ENCODE data around the gene ERCC4. TPM values are rescaled to one million over a fixed set of nuclear protein-coding genes. Genes with fewer than 3 reads are reported as not detected.

ERCC4 gene
- polyA plus RNA-seq, 1 donor (not counting 4 experiments of a cell fraction or from before 2014, with no cell fraction given), result 5.9 TPM

GRCh38 chr16:13951611-13952010, 31.7 kb downstream of the ERCC4 start:
- Histone ChIP-seq H3K27ac (ENCODE audit: control insufficient read depth, insufficient read depth, low read length) (no peak overlapping the region), H3K4me1 (ENCODE audit: control insufficient read depth, extremely low read depth, insufficient read depth, low read length) (no peaks in the 10 kb centered on the region), H3K9me3 (ENCODE audit: control insufficient read depth, low read depth, low read length) (no peaks in the 10 kb centered on the region), H3K27me3 (ENCODE audit: control insufficient read depth, extremely low read depth, insufficient read depth, low read length) (no peaks in the 10 kb centered on the region), H3K79me2 (ENCODE audit: control insufficient read depth, insufficient read depth, low read length) (no peaks in the 10 kb centered on the region), H4K20me1 (ENCODE audit: control insufficient read depth, extremely low read depth, insufficient read depth, low read length) (no peaks in the 10 kb centered on the region), H3K4me2 (ENCODE audit: control insufficient read depth, extremely low read depth, insufficient read depth, low read depth, low read length) (no peak overlapping the region), H3K9me1 (ENCODE audit: control insufficient read depth, extremely low read depth, insufficient read depth, low read length) (no peaks in the 10 kb centered on the region), H2AFZ (ENCODE audit: control insufficient read depth, low read length) (no peak overlapping the region), H3K36me3 (ENCODE audit: control insufficient read depth in 2 of 2, extremely low read depth in 1 of 2, insufficient read depth in 2 of 2, low read length in 2 of 2) (no peaks in the 10 kb centered on the region), H3K4me3 (ENCODE audit: control insufficient read depth in 2 of 3, extremely low read depth in 1 of 3, insufficient read depth in 2 of 3, low read depth in 1 of 3, low read length in 3 of 3) (no peak overlapping the region), H3K9ac (ENCODE audit: control insufficient read depth, extremely low read depth, insufficient read depth, low read length) (no peak overlapping the region)
- DNase-seq (ENCODE audit: low read depth, low spot score) (no peak), FAIRE-seq (no peak)
- dilution Hi-C loops (cut with MboI; ENCODE audit: extremely low pct_ligation_motif_present, low sequenced_read_pairs), result no loop called here
- no peak for TF ChIP-seq CTCF (optimal IDR thresholded peaks at IDR 0.05 in 1 of 3, IDR thresholded peaks at IDR 0.05 in 1 of 3, conservative IDR thresholded peaks at IDR 0.05 in 1 of 3; ENCODE audit: extremely low read depth in 1 of 3, insufficient read depth in 2 of 3, low read length in 3 of 3)
- no peak for TF ChIP-seq EZH2 (IDR thresholded peaks at IDR 0.05; ENCODE audit: low read length)

GRCh38 chr16:13953501-13953900, 33.5 kb downstream of the ERCC4 start:
- Histone ChIP-seq H4K20me1 (ENCODE audit: control insufficient read depth, extremely low read depth, insufficient read depth, low read length) (no peaks in the 10 kb centered on the region), H3K27ac (ENCODE audit: control insufficient read depth, insufficient read depth, low read length) (no peak overlapping the region), H3K79me2 (ENCODE audit: control insufficient read depth, insufficient read depth, low read length) (no peaks in the 10 kb centered on the region), H3K9me1 (ENCODE audit: control insufficient read depth, extremely low read depth, insufficient read depth, low read length) (no peaks in the 10 kb centered on the region), H3K4me1 (ENCODE audit: control insufficient read depth, extremely low read depth, insufficient read depth, low read length) (peaks cover 19% of the 10 kb centered on the region), H3K4me2 (ENCODE audit: control insufficient read depth, extremely low read depth, insufficient read depth, low read depth, low read length) (no peak overlapping the region), H3K9ac (ENCODE audit: control insufficient read depth, extremely low read depth, insufficient read depth, low read length) (no peak overlapping the region), H3K27me3 (ENCODE audit: control insufficient read depth, extremely low read depth, insufficient read depth, low read length) (no peaks in the 10 kb centered on the region), H3K36me3 (ENCODE audit: control insufficient read depth in 2 of 2, extremely low read depth in 1 of 2, insufficient read depth in 2 of 2, low read length in 2 of 2) (no peaks in the 10 kb centered on the region), H2AFZ (ENCODE audit: control insufficient read depth, low read length) (no peak overlapping the region), H3K9me3 (ENCODE audit: control insufficient read depth, low read depth, low read length) (no peaks in the 10 kb centered on the region), H3K4me3 (ENCODE audit: control insufficient read depth in 2 of 3, extremely low read depth in 1 of 3, insufficient read depth in 2 of 3, low read depth in 1 of 3, low read length in 3 of 3) (no peak overlapping the region)
- dilution Hi-C loops (cut with MboI; ENCODE audit: extremely low pct_ligation_motif_present, low sequenced_read_pairs), result no loop called here
- TF ChIP-seq CTCF (optimal IDR thresholded peaks at IDR 0.05 in 1 of 3, IDR thresholded peaks at IDR 0.05 in 1 of 3, conservative IDR thresholded peaks at IDR 0.05 in 1 of 3; ENCODE audit: extremely low read depth in 1 of 3, insufficient read depth in 2 of 3, low read length in 3 of 3), result no peak
- FAIRE-seq (no peak), DNase-seq (ENCODE audit: low read depth, low spot score) (no peak)
